ENCODE data around the gene ZMIZ1.

Gene ZMIZ1

GRCh38 chr10:79306644-79307220 lies 238.0 kb downstream of the ZMIZ1 start:
- H3K36me3 ChIP-seq = peaks cover 71% of the 10 kb centered on the region
- H3K27me3 ChIP-seq (ENCODE audit: insufficient read depth, low read depth, severe bottlenecking) = no peaks in the 10 kb centered on the region
- no peaks in the 10 kb centered on the region for H3K9me3 ChIP-seq (ENCODE audit: severe bottlenecking)
- no peak overlapping the region for H3K27ac ChIP-seq
- TF ChIP-seq, protein P1, sequence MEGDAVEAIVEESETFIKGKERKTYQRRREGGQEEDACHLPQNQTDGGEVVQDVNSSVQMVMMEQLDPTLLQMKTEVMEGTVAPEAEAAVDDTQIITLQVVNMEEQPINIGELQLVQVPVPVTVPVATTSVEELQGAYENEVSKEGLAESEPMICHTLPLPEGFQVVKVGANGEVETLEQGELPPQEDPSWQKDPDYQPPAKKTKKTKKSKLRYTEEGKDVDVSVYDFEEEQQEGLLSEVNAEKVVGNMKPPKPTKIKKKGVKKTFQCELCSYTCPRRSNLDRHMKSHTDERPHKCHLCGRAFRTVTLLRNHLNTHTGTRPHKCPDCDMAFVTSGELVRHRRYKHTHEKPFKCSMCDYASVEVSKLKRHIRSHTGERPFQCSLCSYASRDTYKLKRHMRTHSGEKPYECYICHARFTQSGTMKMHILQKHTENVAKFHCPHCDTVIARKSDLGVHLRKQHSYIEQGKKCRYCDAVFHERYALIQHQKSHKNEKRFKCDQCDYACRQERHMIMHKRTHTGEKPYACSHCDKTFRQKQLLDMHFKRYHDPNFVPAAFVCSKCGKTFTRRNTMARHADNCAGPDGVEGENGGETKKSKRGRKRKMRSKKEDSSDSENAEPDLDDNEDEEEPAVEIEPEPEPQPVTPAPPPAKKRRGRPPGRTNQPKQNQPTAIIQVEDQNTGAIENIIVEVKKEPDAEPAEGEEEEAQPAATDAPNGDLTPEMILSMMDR (IDR thresholded peaks at IDR 0.05; ENCODE audit: low read depth, low read length) = no peak
- no peak overlapping the region for H3K4me3 ChIP-seq (ENCODE audit: low read depth, low read length)
- no peak for DNase-seq

- DNase-seq = no peak
- TF ChIP-seq, protein P1 (IDR thresholded peaks at IDR 0.05; ENCODE audit: low read depth, low read length) = no peak
- Histone ChIP-seq H3K9me3 (ENCODE audit: severe bottlenecking) (no peaks in the 10 kb centered on the region), H3K27ac (no peak overlapping the region), H3K4me3 (ENCODE audit: low read depth, low read length) (no peak overlapping the region), H3K27me3 (ENCODE audit: insufficient read depth, low read depth, severe bottlenecking) (no peaks in the 10 kb centered on the region), H3K36me3 (peaks cover 76% of the 10 kb centered on the region)
Observed at GRCh38 chr10:79308016-79308415, 239.2 kb downstream of the ZMIZ1 start.

DNA sequence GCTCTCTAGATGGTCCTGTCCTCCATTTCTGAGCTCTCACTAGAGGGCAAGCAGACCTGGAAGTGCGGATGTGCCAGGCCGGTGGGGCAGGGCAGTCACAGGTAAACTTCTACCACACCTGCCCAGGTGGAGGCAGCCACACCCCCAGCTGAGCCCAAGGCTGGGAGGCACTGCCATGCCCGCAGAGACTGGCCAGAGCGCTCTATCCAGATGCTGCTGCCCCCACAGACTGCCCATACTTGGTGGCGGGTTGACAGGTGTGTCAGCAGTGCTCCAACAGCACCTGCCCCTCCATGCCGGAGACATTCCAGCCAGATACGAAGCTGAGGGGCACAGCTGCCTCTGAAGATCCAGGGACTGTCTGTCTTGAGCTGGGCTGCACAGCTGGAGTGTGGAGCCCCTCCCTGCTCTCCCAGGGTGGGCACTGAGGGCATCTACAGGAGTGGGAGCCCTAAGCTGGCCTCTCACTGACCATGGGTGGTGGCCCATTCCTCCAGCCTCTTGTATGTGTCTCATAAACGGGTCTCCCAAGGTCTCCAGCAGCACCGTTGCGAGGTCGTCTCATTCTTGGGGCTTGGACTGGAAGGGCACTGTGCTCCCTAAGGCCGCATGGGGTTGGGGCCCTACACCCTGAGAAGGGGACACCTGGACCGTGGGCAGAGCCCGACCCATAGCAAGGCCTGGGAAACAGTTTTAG lies 240.4 kb downstream of the ZMIZ1 start:
- Histone ChIP-seq H3K27me3 (ENCODE audit: insufficient read depth, low read depth, severe bottlenecking) (no peaks in the 10 kb centered on the region), H3K36me3 (peaks cover 74% of the 10 kb centered on the region), H3K9me3 (ENCODE audit: severe bottlenecking) (no peaks in the 10 kb centered on the region), H3K27ac (no peak overlapping the region), H3K4me3 (ENCODE audit: low read depth, low read length) (no peak overlapping the region)
- no peak for DNase-seq
- TF ChIP-seq, protein P1 (IDR thresholded peaks at IDR 0.05; ENCODE audit: low read depth, low read length) = no peak

GRCh38 chr10:79310200-79310865 lies 241.6 kb downstream of the ZMIZ1 start:
- no peak overlapping the region for H3K4me3 ChIP-seq (ENCODE audit: low read depth, low read length)
- TF ChIP-seq, protein P1 (IDR thresholded peaks at IDR 0.05; ENCODE audit: low read depth, low read length) = no peak
- H3K27me3 ChIP-seq (ENCODE audit: insufficient read depth, low read depth, severe bottlenecking) = no peaks in the 10 kb centered on the region
- peaks cover 62% of the 10 kb centered on the region for H3K36me3 ChIP-seq
- H3K27ac ChIP-seq = no peak overlapping the region
- H3K9me3 ChIP-seq (ENCODE audit: severe bottlenecking) = no peaks in the 10 kb centered on the region
- DNase-seq = no peak

- H3K27ac ChIP-seq = no peak overlapping the region
- H3K9me3 ChIP-seq (ENCODE audit: severe bottlenecking) = no peaks in the 10 kb centered on the region
- no peak overlapping the region for H3K4me3 ChIP-seq (ENCODE audit: low read depth, low read length)
- DNase-seq = no peak
- peaks cover 57% of the 10 kb centered on the region for H3K36me3 ChIP-seq
- TF ChIP-seq, protein P1 (IDR thresholded peaks at IDR 0.05; ENCODE audit: low read depth, low read length) = no peak
- H3K27me3 ChIP-seq (ENCODE audit: insufficient read depth, low read depth, severe bottlenecking) = no peaks in the 10 kb centered on the region
Observed at GRCh38 chr10:79310911-79311573, 242.3 kb downstream of the ZMIZ1 start.

All from WERI-Rb-1 (cell line).